Activated T-cell treated with anti-CD3 and anti-CD28 coated beads for 48 hours (primary cell): ENCODE data around the gene TOGARAM2.
"Not testable (repeated sequence)": the region's sequence is repeated elsewhere in the genome, so short reads cannot be mapped to it uniquely, and the experiment has no call there.

ENCODE experiments used
- DNase-seq: peaks from one replicate; pipeline ENCODE4 v3.0.0-alpha.2; 2020; ENCODE audit warnings: low read depth

Gene TOGARAM2

GRCh38 chr2:28977176-28977875, 3.8 kb upstream of the TOGARAM2 start:
- DNase-seq: no peak

- DNase-seq: not testable (repeated sequence)
These were observed 3.1 kb upstream of the TOGARAM2 start for GRCh38 chr2:28978001-28978400.

- DNase-seq: no peak
These were observed 2.5 kb upstream of the TOGARAM2 start for GRCh38 chr2:28978606-28979005.

GRCh38 chr2:28979041-28979440, 2.1 kb upstream of the TOGARAM2 start:
- DNase-seq: no peak

- DNase-seq: no peak
These were observed 1.3 kb upstream of the TOGARAM2 start for GRCh38 chr2:28979576-28980366.

GRCh38 chr2:28980368-28981015, 606 bp upstream of the TOGARAM2 start:
- no peak for DNase-seq

GRCh38 chr2:28981620-28982376, 700 bp downstream of the TOGARAM2 start:
- DNase-seq: no peak

- no peak for DNase-seq
These were observed 1.4 kb downstream of the TOGARAM2 start for GRCh38 chr2:28982381-28982950.

- DNase-seq: no peak
These were observed 5.3 kb downstream of the TOGARAM2 start for GRCh38 chr2:28986429-28986828.

- no peak for DNase-seq
These were observed 8.9 kb downstream of the TOGARAM2 start for GRCh38 chr2:28989973-28990372.

GRCh38 chr2:28990445-28990844, 9.3 kb downstream of the TOGARAM2 start:
- no peak for DNase-seq

GRCh38 chr2:28991021-28991420, 9.9 kb downstream of the TOGARAM2 start:
- DNase-seq: no peak

- DNase-seq: no peak
These were observed 10.4 kb downstream of the TOGARAM2 start for GRCh38 chr2:28991460-28991859.

GRCh38 chr2:28993206-28993960, 12.3 kb downstream of the TOGARAM2 start:
- DNase-seq: no peak

- DNase-seq: no peak
These were observed 13.0 kb downstream of the TOGARAM2 start for GRCh38 chr2:28994074-28994473.

GRCh38 chr2:28994679-28995078, 13.6 kb downstream of the TOGARAM2 start:
- no peak for DNase-seq

- no peak for DNase-seq
These were observed 15.0 kb downstream of the TOGARAM2 start for GRCh38 chr2:28995765-28996750.

GRCh38 chr2:28997237-28997846, 16.2 kb downstream of the TOGARAM2 start:
- no peak for DNase-seq
